MV-4-11 (cell line): ENCODE results near the gene DNAJB6.

Source experiments
- DNase-seq: peaks from one replicate; lab custom pipeline; 2025; lab: John Stamatoyannopoulos, UW

DNAJB6 gene

GRCh38 chr7:157466867-157467261 is 130.1 kb downstream of the DNAJB6 start:
- no peak for DNase-seq
